A673 (cell line): Measurements from ENCODE around the gene SUDS3. TPM values are rescaled to one million over a fixed set of nuclear protein-coding genes. Genes with fewer than 3 reads are reported as not detected.

Experiments
- BruUV-seq: library from RNA; stranded (reverse); fragments of 400-500 nt; replicated peaks from 2 replicates; lab custom pipeline; 2021; lab: Mats Ljungman, UMichigan
- CTCF ChIA-PET: fragments of 300-600 bp; sonication (Branson Sonifier 250); formaldehyde crosslinking; loops from one replicate; lab custom pipeline; 2022; ENCODE audit warnings: antibody characterized with exemption; lab: Charles Lee
- POLR2A ChIA-PET: fragments of 300-600 bp; sonication (Branson Sonifier 250); formaldehyde crosslinking; loops from one replicate; lab custom pipeline; 2022; ENCODE audit warnings: antibody characterized with exemption; ENCODE audit not compliant: low non-redundant PET; lab: Charles Lee
- DNase-seq: peaks from one replicate; pipeline ENCODE4 v3.0.0-alpha.2; 2015; ENCODE audit warnings: low spot score
- H3K27ac ChIP-seq: fragments of 200-600 bp; sonication (generic); 2 replicates; pipeline ENCODE4 v1.5.1; 2016; ENCODE audit warnings: mixed run types, low read depth, mild to moderate bottlenecking, mixed read lengths, antibody characterized with exemption, low read length; ENCODE audit not compliant: poor library complexity, severe bottlenecking
- H3K27me3 ChIP-seq: fragments of 200-600 bp; sonication (generic); replicated peaks from 2 replicates; pipeline ENCODE4 v1.6.1; 2017; ENCODE audit warnings: mixed run types, low read depth, mild to moderate bottlenecking, mixed read lengths, antibody characterized with exemption, low read length; ENCODE audit not compliant: insufficient read depth, poor library complexity
- H3K36me3 ChIP-seq: fragments of 200-600 bp; sonication (generic); 2 replicates; pipeline ENCODE4 v1.6.1; 2016; ENCODE audit warnings: mixed run types, mild to moderate bottlenecking, mixed read lengths, antibody characterized with exemption, low read length; ENCODE audit not compliant: insufficient read depth, poor library complexity, severe bottlenecking
- H3K4me1 ChIP-seq: fragments of 200-600 bp; sonication (generic); 2 replicates; pipeline ENCODE4 v1.6.1; 2017; ENCODE audit warnings: mixed run types, mild to moderate bottlenecking, mixed read lengths, antibody characterized with exemption, low read length; ENCODE audit not compliant: insufficient read depth, poor library complexity, severe bottlenecking
- H3K4me3 ChIP-seq: fragments of 200-600 bp; sonication (generic); 2 replicates; pipeline ENCODE4 v1.5.1; 2016; ENCODE audit warnings: low read depth, mixed run types, mild to moderate bottlenecking, mixed read lengths, low read length; ENCODE audit not compliant: poor library complexity, severe bottlenecking
- H3K9me3 ChIP-seq: fragments of 200-600 bp; sonication (generic); 2 replicates; pipeline ENCODE4 v1.6.1; 2016; ENCODE audit warnings: mixed run types, low read depth, mild to moderate bottlenecking, mixed read lengths, antibody characterized with exemption, low read length; ENCODE audit not compliant: poor library complexity, severe bottlenecking
- CTCF ChIP-seq: fragments of 300-800, 200-600 bp; sonication (generic); conservative IDR thresholded peaks from 2 replicates; pipeline ENCODE4 v1.5.1; 2017; ENCODE audit warnings: low read depth, mild to moderate bottlenecking, antibody characterized with exemption, low read length, moderate library complexity, mixed read lengths
- EZH2 ChIP-seq: fragments of 200-600 bp; sonication (generic); IDR thresholded peaks from 2 replicates; pipeline ENCODE4 v1.6.1; 2017; ENCODE audit warnings: borderline replicate concordance, low read depth, mild to moderate bottlenecking, mixed read lengths, antibody characterized with exemption, low read length; ENCODE audit not compliant: poor library complexity, severe bottlenecking
- intact Hi-C: fragments of 100-400 bp; cut with micrococcal nuclease; formaldehyde crosslinking; loops from one replicate; pipeline ENCODE4 v1.10.0; 2022; ENCODE audit not compliant: unreplicated experiment
- total RNA-seq: library from RNA; stranded (reverse); gene quantifications from 2 replicates; pipeline ENCODE4 v1.2.3, GENCODE V29; 2021

SUDS3 gene
- total RNA-seq, 1 experiment from 2014 or later = 50.0 TPM

- Histone ChIP-seq H3K9me3 (no peaks in the 10 kb centered on the region), H3K27ac (no peak overlapping the region), H3K4me3 (no peak overlapping the region), H3K27me3 (no peaks in the 10 kb centered on the region), H3K4me1 (no peaks in the 10 kb centered on the region), H3K36me3 (peaks cover 19% of the 10 kb centered on the region)
- intact Hi-C loops = no loop called here
- TF ChIP-seq EZH2 (no peak), CTCF (no peak)
- BruUV-seq = no TSS peak
- DNase-seq = no peak
- ChIA-PET CTCF (no interaction called here), POLR2A (no interaction called here)
Observed at GRCh38 chr12:118418385-118419057, 42.2 kb downstream of the SUDS3 start.

GRCh38 chr12:118420673-118421072 is 44.3 kb downstream of the SUDS3 start:
- peaks cover 4% of the 10 kb centered on the region for H3K36me3 ChIP-seq
- no peaks in the 10 kb centered on the region for H3K9me3 ChIP-seq
- H3K4me1 ChIP-seq = no peaks in the 10 kb centered on the region
- intact Hi-C loops = no loop called here
- no peak for DNase-seq
- H3K27ac ChIP-seq = no peak overlapping the region
- BruUV-seq = no TSS peak
- ChIA-PET CTCF (no interaction called here), POLR2A (no interaction called here)
- H3K4me3 ChIP-seq = no peak overlapping the region
- no peaks in the 10 kb centered on the region for H3K27me3 ChIP-seq
- TF ChIP-seq EZH2 = no peak

GRCh38 chr12:118424884-118425283 is 48.5 kb downstream of the SUDS3 start:
- DNase-seq = no peak
- Histone ChIP-seq H3K27ac (no peak overlapping the region), H3K4me1 (no peaks in the 10 kb centered on the region), H3K4me3 (no peak overlapping the region), H3K9me3 (no peaks in the 10 kb centered on the region), H3K36me3 (no peaks in the 10 kb centered on the region), H3K27me3 (no peaks in the 10 kb centered on the region)
- TF ChIP-seq EZH2 (no peak), CTCF (no peak)
- CTCF ChIA-PET = no interaction called here
- POLR2A ChIA-PET = interaction anchor here (0.6 kb wide), 1 partner anchor 19 kb away, joined by 4 read pairs; no protein-coding TSS in a partner anchor
- intact Hi-C loops = no loop called here
- no TSS peak for BruUV-seq

GRCh38 chr12:118425364-118425763 is 49.0 kb downstream of the SUDS3 start:
- no peak for DNase-seq
- H3K9me3 ChIP-seq = no peaks in the 10 kb centered on the region
- no peak overlapping the region for H3K4me3 ChIP-seq
- no TSS peak for BruUV-seq
- CTCF ChIA-PET = no interaction called here
- POLR2A ChIA-PET = interaction anchor here (0.6 kb wide), 1 partner anchor 19 kb away, joined by 4 read pairs; no protein-coding TSS in a partner anchor
- intact Hi-C loops = no loop called here
- H3K36me3 ChIP-seq = no peaks in the 10 kb centered on the region
- TF ChIP-seq CTCF = no peak
- no peak for TF ChIP-seq EZH2
- H3K27me3 ChIP-seq = no peaks in the 10 kb centered on the region
- H3K27ac ChIP-seq = no peak overlapping the region
- no peaks in the 10 kb centered on the region for H3K4me1 ChIP-seq
